NCI-H446 (cell line): ENCODE data around the gene TXN2.
"Not testable (repeated sequence)": the region's sequence is repeated elsewhere in the genome, so short reads cannot be mapped to it uniquely, and the experiment has no call there.

Experiments
- DNase-seq, 2 experiments: peaks; one replicate each; lab custom pipeline; 2025; lab: John Stamatoyannopoulos, UW

TXN2 gene

GRCh38 chr22:36430863-36431262 is 50.6 kb downstream of the TXN2 start:
- no peak for DNase-seq

- not testable (repeated sequence) for DNase-seq
These were observed 53.5 kb downstream of the TXN2 start for GRCh38 chr22:36427952-36428351.

GRCh38 chr22:36425977-36426523 is 55.4 kb downstream of the TXN2 start:
- DNase-seq, result no peak

GRCh38 chr22:36424901-36425579 is 56.4 kb downstream of the TXN2 start:
- DNase-seq, result no peak

- not testable (repeated sequence) for DNase-seq
These were observed 57.0 kb downstream of the TXN2 start for GRCh38 chr22:36424466-36424865.

- no peak for DNase-seq
These were observed 57.7 kb downstream of the TXN2 start for GRCh38 chr22:36423461-36424404.

- DNase-seq, result no peak
These were observed 59.0 kb downstream of the TXN2 start for GRCh38 chr22:36422287-36423014.

- no peak for DNase-seq
These were observed 61.2 kb downstream of the TXN2 start for GRCh38 chr22:36419912-36420882.

- DNase-seq, result no peak
These were observed 62.1 kb downstream of the TXN2 start for GRCh38 chr22:36419177-36419911.

GRCh38 chr22:36417281-36417686 is 64.2 kb downstream of the TXN2 start:
- no peak for DNase-seq
